HUES64 (cell line): Measurements from ENCODE around the gene MRC2. TPM values are rescaled to one million over a fixed set of nuclear protein-coding genes. Genes with fewer than 3 reads are reported as not detected.
A peak's percentile ranks its signal among the peaks of the same experiment; 100 is the strongest.
"Not testable (repeated sequence)": the region's sequence is repeated elsewhere in the genome, so short reads cannot be mapped to it uniquely, and the experiment has no call there.

Experiments used
- H3K27ac ChIP-seq: 2 replicates; pipeline ENCODE4 v1.7.0; 2013; ENCODE audit warnings: low read depth, low read length, inconsistent platforms
- H3K27me3 ChIP-seq: 2 replicates; pipeline ENCODE4 v1.6.1; 2013; ENCODE audit warnings: mild to moderate bottlenecking, low read length; ENCODE audit not compliant: insufficient read depth
- H3K36me3 ChIP-seq: 2 replicates; pipeline ENCODE4 v1.6.1; 2013; ENCODE audit warnings: mild to moderate bottlenecking, low read length; ENCODE audit not compliant: insufficient read depth
- H3K4me1 ChIP-seq: 2 replicates; pipeline ENCODE4 v1.6.1; 2013; ENCODE audit warnings: mild to moderate bottlenecking, low read length, moderate library complexity; ENCODE audit not compliant: insufficient read depth
- H3K4me3 ChIP-seq: 2 replicates; pipeline ENCODE4 v1.5.1; 2013; ENCODE audit warnings: mild to moderate bottlenecking, low read length, moderate library complexity
- H3K9ac ChIP-seq: 2 replicates; pipeline ENCODE4 v1.6.1; 2013; ENCODE audit warnings: mild to moderate bottlenecking, low read depth, low read length
- H3K9me3 ChIP-seq: 2 replicates; pipeline ENCODE4 v1.6.1; 2013; ENCODE audit warnings: low read depth, low read length; ENCODE audit not compliant: insufficient read depth
- WGBS: fragments of 150-250, 120-280 bp; methylation state at CpG from one replicate; pipeline ENCODE4 v1.1.7; 2013; ENCODE audit warnings: missing lambda C conversion rate; 5-methylcytosine and 5-hydroxymethylcytosine counted together
- polyA plus RNA-seq, 2 experiments: library from polyadenylated mRNA; stranded (reverse); fragments of 50-300 nt; gene quantifications; one replicate each; pipeline ENCODE4 v1.2.3, GENCODE V29; 2013

The MRC2 gene
- polyA plus RNA-seq (2013, experiment 1 of 2), result 24.0 TPM
- 29.2 TPM for polyA plus RNA-seq (2013, experiment 2 of 2)

GRCh38 chr17:62627219-62627903 is at the start of gene MRC2:
Gene MRC2 (plus strand): TSS chr17:62627670. CDS start chr17:62627803, 133 bp downstream.
- WGBS, result under 1% methylated on average over 68 of the region's 68 CpGs
- peak within 1 kb of the TSS; percentile 85 for H3K9ac ChIP-seq
- peak within 1 kb of the TSS; percentile 89 for H3K4me3 ChIP-seq
- H3K36me3 ChIP-seq, result no peaks in the 10 kb centered on the region
- no peaks in the 10 kb centered on the region for H3K9me3 ChIP-seq
- H3K27ac ChIP-seq, result peak within 1 kb of the TSS; percentile 72
- peaks cover 28% of the 10 kb centered on the region for H3K4me1 ChIP-seq
- no peaks in the 10 kb centered on the region for H3K27me3 ChIP-seq

- no peaks in the 10 kb centered on the region for H3K9me3 ChIP-seq
- WGBS, result 96% methylated on average over 2 of the region's 2 CpGs
- H3K9ac ChIP-seq, result no peak overlapping the region
- peaks cover 87% of the 10 kb centered on the region for H3K36me3 ChIP-seq
- H3K4me3 ChIP-seq, result no peak overlapping the region
- H3K27ac ChIP-seq, result no peak overlapping the region
- no peaks in the 10 kb centered on the region for H3K27me3 ChIP-seq
- H3K4me1 ChIP-seq, result no peaks in the 10 kb centered on the region
Observed at GRCh38 chr17:62578757-62579487, 48.5 kb upstream of the MRC2 start.

GRCh38 chr17:62580947-62581346 is 46.5 kb upstream of the MRC2 start:
- 96% methylated on average over 1 of the region's 2 CpGs for WGBS
- H3K9me3 ChIP-seq, result no peaks in the 10 kb centered on the region
- no peak overlapping the region for H3K4me3 ChIP-seq
- H3K9ac ChIP-seq, result no peak overlapping the region
- no peak overlapping the region for H3K27ac ChIP-seq
- H3K36me3 ChIP-seq, result peaks cover 82% of the 10 kb centered on the region
- H3K4me1 ChIP-seq, result no peaks in the 10 kb centered on the region
- H3K27me3 ChIP-seq, result no peaks in the 10 kb centered on the region

- Histone ChIP-seq H3K27ac (no peak overlapping the region), H3K27me3 (no peaks in the 10 kb centered on the region), H3K9ac (no peak overlapping the region), H3K4me1 (no peaks in the 10 kb centered on the region), H3K9me3 (no peaks in the 10 kb centered on the region), H3K36me3 (peaks cover 79% of the 10 kb centered on the region), H3K4me3 (no peak overlapping the region)
- WGBS, result 89% methylated on average over 1 of the region's 1 CpG
Observed at GRCh38 chr17:62581764-62582163, 45.7 kb upstream of the MRC2 start.

- Histone ChIP-seq H3K4me1 (no peaks in the 10 kb centered on the region), H3K36me3 (peaks cover 68% of the 10 kb centered on the region), H3K27me3 (no peaks in the 10 kb centered on the region), H3K27ac (no peak overlapping the region), H3K9me3 (no peaks in the 10 kb centered on the region), H3K9ac (no peak overlapping the region), H3K4me3 (no peak overlapping the region)
- 90% methylated on average over 2 of the region's 2 CpGs for WGBS
Observed at GRCh38 chr17:62587554-62587953, 39.9 kb upstream of the MRC2 start.

- H3K27ac ChIP-seq, result no peak overlapping the region
- H3K9ac ChIP-seq, result no peak overlapping the region
- no peaks in the 10 kb centered on the region for H3K27me3 ChIP-seq
- no peak overlapping the region for H3K4me3 ChIP-seq
- no peaks in the 10 kb centered on the region for H3K4me1 ChIP-seq
- peaks cover 68% of the 10 kb centered on the region for H3K36me3 ChIP-seq
- 93% methylated on average over 5 of the region's 7 CpGs for WGBS
- no peaks in the 10 kb centered on the region for H3K9me3 ChIP-seq
Observed at GRCh38 chr17:62588109-62588508, 39.4 kb upstream of the MRC2 start.

GRCh38 chr17:62591333-62591732 is 36.1 kb upstream of the MRC2 start:
- H3K36me3 ChIP-seq, result peaks cover 64% of the 10 kb centered on the region
- no peak overlapping the region for H3K9ac ChIP-seq
- H3K27ac ChIP-seq, result no peak overlapping the region
- WGBS, result 95% methylated on average over 6 of the region's 6 CpGs
- peaks cover under 1% of the 10 kb centered on the region; the same call in 1 of the 2 replicates for H3K9me3 ChIP-seq
- no peaks in the 10 kb centered on the region for H3K27me3 ChIP-seq
- no peak overlapping the region for H3K4me3 ChIP-seq
- no peaks in the 10 kb centered on the region for H3K4me1 ChIP-seq

GRCh38 chr17:62591822-62592221 is 35.6 kb upstream of the MRC2 start:
- H3K9me3 ChIP-seq, H3K4me1 ChIP-seq, H3K27me3 ChIP-seq, H3K4me3 ChIP-seq, H3K27ac ChIP-seq, H3K9ac ChIP-seq: not testable (repeated sequence)
- peaks cover 69% of the 10 kb centered on the region for H3K36me3 ChIP-seq
- 89% methylated on average over 11 of the region's 11 CpGs for WGBS

GRCh38 chr17:62592341-62593099 is 35.0 kb upstream of the MRC2 start:
- Histone ChIP-seq H3K9ac (no peak overlapping the region), H3K36me3 (peaks cover 69% of the 10 kb centered on the region), H3K9me3 (peaks cover 6% of the 10 kb centered on the region), H3K27me3 (no peaks in the 10 kb centered on the region), H3K27ac (no peak overlapping the region), H3K4me1 (no peaks in the 10 kb centered on the region), H3K4me3 (no peak overlapping the region)
- WGBS, result 94% methylated on average over 8 of the region's 9 CpGs

- Histone ChIP-seq H3K9me3 (peaks cover 6% of the 10 kb centered on the region), H3K36me3 (peaks cover 70% of the 10 kb centered on the region), H3K4me1 (no peaks in the 10 kb centered on the region), H3K27me3 (no peaks in the 10 kb centered on the region), H3K4me3 (no peak overlapping the region), H3K27ac (no peak overlapping the region), H3K9ac (no peak overlapping the region)
- WGBS, result 96% methylated on average over 4 of the region's 5 CpGs
Observed at GRCh38 chr17:62595484-62595883, 32.0 kb upstream of the MRC2 start.

- Histone ChIP-seq H3K4me1 (no peaks in the 10 kb centered on the region), H3K9me3 (peaks cover 6% of the 10 kb centered on the region), H3K9ac (no peak overlapping the region), H3K4me3 (no peak overlapping the region), H3K27ac (no peak overlapping the region), H3K27me3 (no peaks in the 10 kb centered on the region), H3K36me3 (peaks cover 78% of the 10 kb centered on the region)
- 100% methylated on average over 2 of the region's 2 CpGs for WGBS
Observed at GRCh38 chr17:62596662-62597061, 30.8 kb upstream of the MRC2 start.
